ENCODE results near the gene PRICKLE2.

GRCh38 chr3:64272842-64273241 lies 47.6 kb upstream of the PRICKLE2 start:
- TF ChIP-seq POLR2A (IDR thresholded peaks at IDR 0.05), result no peak
- TF ChIP-seq CTCF (IDR thresholded peaks at IDR 0.05), result no peak

Measured in body of pancreas (tissue), 4 donors.